ENCODE data around the gene ABCC3. TPM values are rescaled to one million over a fixed set of nuclear protein-coding genes. Genes with fewer than 3 reads are reported as not detected.

Gene ABCC3
- total RNA-seq, 1 experiment from 2014 or later, result 0.56 TPM

GRCh38 chr17:50683434-50684287 is 49.0 kb downstream of the ABCC3 start:
- TF ChIP-seq EZH2 (IDR thresholded peaks at IDR 0.05; ENCODE audit: borderline replicate concordance, low read depth, low read length, poor library complexity, severe bottlenecking) (no peak), CTCF (conservative IDR thresholded peaks at IDR 0.05; ENCODE audit: low read depth, low read length) (no peak)
- ChIA-PET POLR2A (ENCODE audit: low non-redundant PET) (interaction anchor here (0.6 kb wide), 1 partner anchor 34 kb away, joined by 4 read pairs; no protein-coding TSS in a partner anchor), CTCF (interaction anchor here (0.6 to 0.8 kb wide), 3 partner anchors 21 to 117 kb away, joined by 3 to 9 read pairs (median 3); no protein-coding TSS in a partner anchor)
- no peaks in the 10 kb centered on the region for H3K9me3 ChIP-seq (ENCODE audit: low read depth, low read length, poor library complexity, severe bottlenecking)
- no peaks in the 10 kb centered on the region for H3K36me3 ChIP-seq (ENCODE audit: insufficient read depth, low read length, poor library complexity, severe bottlenecking)
- intact Hi-C loops (cut with micrococcal nuclease; ENCODE audit: unreplicated experiment), result no loop called here
- H3K4me1 ChIP-seq (ENCODE audit: insufficient read depth, low read length, poor library complexity, severe bottlenecking), result peaks cover 8% of the 10 kb centered on the region
- no peak overlapping the region for H3K27ac ChIP-seq (ENCODE audit: low read depth, low read length, poor library complexity, severe bottlenecking)
- H3K4me3 ChIP-seq (ENCODE audit: low read depth, low read length, poor library complexity, severe bottlenecking), result no peak overlapping the region
- H3K27me3 ChIP-seq (replicated peaks; ENCODE audit: insufficient read depth, low read depth, low read length, poor library complexity), result no peaks in the 10 kb centered on the region
- BruUV-seq (replicated peaks), result no TSS peak
- no peak for DNase-seq (ENCODE audit: low spot score)

GRCh38 chr17:50684288-50684611 is 49.6 kb downstream of the ABCC3 start:
- Histone ChIP-seq H3K9me3 (ENCODE audit: low read depth, low read length, poor library complexity, severe bottlenecking) (no peaks in the 10 kb centered on the region), H3K4me1 (ENCODE audit: insufficient read depth, low read length, poor library complexity, severe bottlenecking) (peaks cover 8% of the 10 kb centered on the region), H3K4me3 (ENCODE audit: low read depth, low read length, poor library complexity, severe bottlenecking) (no peak overlapping the region), H3K27me3 (replicated peaks; ENCODE audit: insufficient read depth, low read depth, low read length, poor library complexity) (no peaks in the 10 kb centered on the region), H3K36me3 (ENCODE audit: insufficient read depth, low read length, poor library complexity, severe bottlenecking) (no peaks in the 10 kb centered on the region), H3K27ac (ENCODE audit: low read depth, low read length, poor library complexity, severe bottlenecking) (no peak overlapping the region)
- no peak for DNase-seq (ENCODE audit: low spot score)
- POLR2A ChIA-PET (ENCODE audit: low non-redundant PET), result interaction anchor here (0.6 kb wide), 1 partner anchor 33 kb away, joined by 4 read pairs; no protein-coding TSS in a partner anchor
- CTCF ChIA-PET, result interaction anchor here (0.8 kb wide), 1 partner anchor 21 kb away, joined by 9 read pairs; no protein-coding TSS in a partner anchor
- intact Hi-C loops (cut with micrococcal nuclease; ENCODE audit: unreplicated experiment), result no loop called here
- no TSS peak for BruUV-seq (replicated peaks)
- TF ChIP-seq EZH2 (IDR thresholded peaks at IDR 0.05; ENCODE audit: borderline replicate concordance, low read depth, low read length, poor library complexity, severe bottlenecking) (no peak), CTCF (conservative IDR thresholded peaks at IDR 0.05; ENCODE audit: low read depth, low read length) (no peak)

- CTCF ChIA-PET, result interaction anchor here (0.8 kb wide), 1 partner anchor 20 kb away, joined by 9 read pairs; no protein-coding TSS in a partner anchor
- POLR2A ChIA-PET (ENCODE audit: low non-redundant PET), result no interaction called here
- Histone ChIP-seq H3K27me3 (replicated peaks; ENCODE audit: insufficient read depth, low read depth, low read length, poor library complexity) (no peaks in the 10 kb centered on the region), H3K4me3 (ENCODE audit: low read depth, low read length, poor library complexity, severe bottlenecking) (no peak overlapping the region), H3K4me1 (ENCODE audit: insufficient read depth, low read length, poor library complexity, severe bottlenecking) (peaks cover 8% of the 10 kb centered on the region), H3K27ac (ENCODE audit: low read depth, low read length, poor library complexity, severe bottlenecking) (no peak overlapping the region), H3K9me3 (ENCODE audit: low read depth, low read length, poor library complexity, severe bottlenecking) (no peaks in the 10 kb centered on the region), H3K36me3 (ENCODE audit: insufficient read depth, low read length, poor library complexity, severe bottlenecking) (no peaks in the 10 kb centered on the region)
- no peak for TF ChIP-seq EZH2 (IDR thresholded peaks at IDR 0.05; ENCODE audit: borderline replicate concordance, low read depth, low read length, poor library complexity, severe bottlenecking)
- no peak for TF ChIP-seq CTCF (conservative IDR thresholded peaks at IDR 0.05; ENCODE audit: low read depth, low read length)
- intact Hi-C loops (cut with micrococcal nuclease; ENCODE audit: unreplicated experiment), result no loop called here
- BruUV-seq (replicated peaks), result no TSS peak
- DNase-seq (ENCODE audit: low spot score), result no peak
Observed at GRCh38 chr17:50684612-50685333, 50.1 kb downstream of the ABCC3 start.

Data from A673 (cell line).